Breast epithelium (tissue), 4 donors: ENCODE results near the gene TOR1AIP1. TPM values are rescaled to one million over a fixed set of nuclear protein-coding genes. Genes with fewer than 3 reads are reported as not detected.

Experiments used
- DNase-seq, 2 donors: peaks; one replicate each; pipeline ENCODE4 v3.0.0-alpha.2; 2019; ENCODE audit warnings: low spot score in 2 of 2
- H3K27ac ChIP-seq, 2 donors: fragments of 200-600 bp; sonication (generic) in 1 of 2; one replicate each; pipeline ENCODE4 v1.5.1; 2016 to 2019; ENCODE audit warnings: mild to moderate bottlenecking in 1 of 2
- H3K27me3 ChIP-seq, 2 donors: fragments of 200-600 bp; sonication (generic) in 1 of 2; one replicate each; pipeline versions ENCODE4 v1.5.1 to v1.6.0; 2017 to 2019; ENCODE audit warnings: control low read depth in 1 of 2, mild to moderate bottlenecking in 1 of 2
- H3K36me3 ChIP-seq: fragments of 200-600 bp; one replicate; pipeline ENCODE4 v1.5.1; 2019
- H3K4me1 ChIP-seq, 2 donors: fragments of 200-600 bp; sonication (generic); one replicate each; pipeline ENCODE4 v1.5.1; 2016 to 2019; ENCODE audit warnings: control low read depth in 1 of 2
- H3K4me3 ChIP-seq, 3 donors: fragments of 200-600 bp; sonication (generic); 1 replicate in 2 of 3; 2 replicates in 1 of 3; pipeline ENCODE4 v1.5.1; 2016 to 2019; ENCODE audit warnings: mild to moderate bottlenecking in 3 of 3, moderate library complexity in 2 of 3
- H3K9me3 ChIP-seq, 2 donors: fragments of 200-600 bp; sonication (generic) in 1 of 2; one replicate each; pipeline ENCODE4 v1.5.1; 2016 to 2019; ENCODE audit warnings: control low read depth in 1 of 2
- POLR2A ChIP-seq: fragments of 450-650 bp; IDR thresholded peaks from one replicate; pipeline ENCODE4 v1.6.1; 2016; ENCODE audit warnings: antibody characterized with exemption, mild to moderate bottlenecking, moderate library complexity
- POLR2AphosphoS5 ChIP-seq, 3 donors: sonication (generic); formaldehyde crosslinking; IDR thresholded peaks; one replicate each; pipeline ENCODE4 v1.6.1; 2017; ENCODE audit warnings: antibody characterized with exemption in 3 of 3
- intact Hi-C: fragments of 100-400 bp; cut with DNase I; formaldehyde crosslinking; loops from one replicate; pipeline ENCODE4 v1.15.1; 2023; ENCODE audit warnings: low total_unique reads
- total RNA-seq, 3 donors: library from RNA; depleted of rRNA; stranded (reverse); fragments of >200 nt; gene quantifications; one replicate each; pipeline ENCODE4 v1.1.0, GENCODE V29; 2016
- TF ChIP-seq, protein P1 (sequence below), 3 donors: fragments of 450-650 bp; IDR thresholded peaks; one replicate each; pipeline ENCODE4 v1.5.1; 2016 to 2017; ENCODE audit warnings: antibody characterized with exemption in 3 of 3, mild to moderate bottlenecking in 3 of 3, moderate library complexity in 3 of 3

Gene TOR1AIP1
- total RNA-seq, 3 donors from 2014 or later, result 55.7 to 112 (median 90.9) TPM

DNA sequence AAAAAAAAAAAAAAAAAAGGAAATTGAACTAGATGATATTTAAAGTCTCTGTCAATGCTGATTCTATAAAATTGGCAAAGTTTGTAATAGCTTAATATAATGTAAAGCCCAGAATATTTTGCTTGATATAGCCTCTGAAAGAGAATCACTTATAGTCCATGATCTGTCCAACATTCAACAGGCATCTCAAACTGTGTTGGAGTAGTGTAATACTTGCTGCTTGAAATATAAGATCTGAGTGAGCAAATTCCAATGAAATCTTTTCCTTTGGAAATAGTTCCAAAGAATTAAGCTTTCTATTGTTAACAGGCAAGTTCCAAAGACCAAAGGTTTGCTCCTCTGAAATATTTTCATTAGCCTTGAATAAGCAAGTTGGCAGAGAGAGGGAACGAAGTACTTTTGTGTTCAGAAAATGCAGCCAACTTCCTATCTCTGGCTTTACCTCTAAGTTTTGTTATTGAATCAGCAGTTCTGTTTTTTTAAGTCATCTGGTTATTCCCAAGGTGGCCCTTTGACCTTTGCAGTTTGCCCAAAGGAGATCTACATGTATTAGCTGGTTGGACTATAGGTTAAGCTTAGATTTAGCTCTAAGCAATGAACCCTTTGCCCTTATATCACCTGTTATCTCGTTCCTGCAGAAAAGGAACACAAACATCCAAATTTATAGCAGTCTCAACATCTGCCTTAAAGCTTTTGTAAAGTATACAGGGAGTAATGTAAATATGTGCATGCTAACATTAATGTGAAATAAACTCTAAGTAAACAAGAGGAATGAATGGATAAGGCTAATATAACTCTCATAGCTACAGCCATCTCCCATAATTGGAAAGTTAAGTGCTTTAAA lies 48.1 kb downstream of the TOR1AIP1 start:
- Histone ChIP-seq H3K9me3 (no peaks in the 10 kb centered on the region), H3K27me3 (no peaks in the 10 kb centered on the region), H3K36me3 (no peaks in the 10 kb centered on the region), H3K27ac (no peak overlapping the region), H3K4me1 (no peaks in the 10 kb centered on the region), H3K4me3 (no peak overlapping the region)
- DNase-seq, result no peak
- intact Hi-C loops, result no loop called here
- TF ChIP-seq POLR2AphosphoS5 (IDR thresholded peaks at IDR 0.05), result no peak
- TF ChIP-seq, protein P1, sequence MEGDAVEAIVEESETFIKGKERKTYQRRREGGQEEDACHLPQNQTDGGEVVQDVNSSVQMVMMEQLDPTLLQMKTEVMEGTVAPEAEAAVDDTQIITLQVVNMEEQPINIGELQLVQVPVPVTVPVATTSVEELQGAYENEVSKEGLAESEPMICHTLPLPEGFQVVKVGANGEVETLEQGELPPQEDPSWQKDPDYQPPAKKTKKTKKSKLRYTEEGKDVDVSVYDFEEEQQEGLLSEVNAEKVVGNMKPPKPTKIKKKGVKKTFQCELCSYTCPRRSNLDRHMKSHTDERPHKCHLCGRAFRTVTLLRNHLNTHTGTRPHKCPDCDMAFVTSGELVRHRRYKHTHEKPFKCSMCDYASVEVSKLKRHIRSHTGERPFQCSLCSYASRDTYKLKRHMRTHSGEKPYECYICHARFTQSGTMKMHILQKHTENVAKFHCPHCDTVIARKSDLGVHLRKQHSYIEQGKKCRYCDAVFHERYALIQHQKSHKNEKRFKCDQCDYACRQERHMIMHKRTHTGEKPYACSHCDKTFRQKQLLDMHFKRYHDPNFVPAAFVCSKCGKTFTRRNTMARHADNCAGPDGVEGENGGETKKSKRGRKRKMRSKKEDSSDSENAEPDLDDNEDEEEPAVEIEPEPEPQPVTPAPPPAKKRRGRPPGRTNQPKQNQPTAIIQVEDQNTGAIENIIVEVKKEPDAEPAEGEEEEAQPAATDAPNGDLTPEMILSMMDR (IDR thresholded peaks at IDR 0.05), result no peak
- TF ChIP-seq POLR2A, result no peak

DNA sequence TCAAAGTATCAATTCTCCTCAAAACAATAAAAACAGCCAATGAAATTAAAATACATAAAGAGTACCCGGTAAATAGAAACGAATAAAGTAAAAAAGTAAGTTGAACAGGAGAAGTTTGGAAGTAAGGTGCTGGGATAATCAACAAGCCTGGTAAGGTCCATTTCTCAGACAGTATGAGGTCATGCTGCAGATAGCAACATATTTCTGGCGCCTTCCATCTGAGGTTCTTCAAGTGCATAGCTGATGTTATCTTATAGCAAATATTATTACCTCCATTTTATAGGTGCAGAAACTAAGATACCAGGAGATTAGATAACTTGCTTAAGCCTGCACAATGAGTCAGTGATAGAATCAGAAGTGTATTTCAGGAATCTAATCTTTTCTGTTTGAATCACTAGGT lies 48.8 kb downstream of the TOR1AIP1 start:
- Histone ChIP-seq H3K36me3 (no peaks in the 10 kb centered on the region), H3K4me3 (no peak overlapping the region), H3K27ac (no peak overlapping the region), H3K4me1 (no peaks in the 10 kb centered on the region), H3K27me3 (no peaks in the 10 kb centered on the region), H3K9me3 (no peaks in the 10 kb centered on the region)
- DNase-seq, result no peak
- intact Hi-C loops, result no loop called here
- TF ChIP-seq POLR2AphosphoS5 (IDR thresholded peaks at IDR 0.05), result no peak
- TF ChIP-seq, protein P1 (IDR thresholded peaks at IDR 0.05), result no peak
- TF ChIP-seq POLR2A, result no peak

DNA sequence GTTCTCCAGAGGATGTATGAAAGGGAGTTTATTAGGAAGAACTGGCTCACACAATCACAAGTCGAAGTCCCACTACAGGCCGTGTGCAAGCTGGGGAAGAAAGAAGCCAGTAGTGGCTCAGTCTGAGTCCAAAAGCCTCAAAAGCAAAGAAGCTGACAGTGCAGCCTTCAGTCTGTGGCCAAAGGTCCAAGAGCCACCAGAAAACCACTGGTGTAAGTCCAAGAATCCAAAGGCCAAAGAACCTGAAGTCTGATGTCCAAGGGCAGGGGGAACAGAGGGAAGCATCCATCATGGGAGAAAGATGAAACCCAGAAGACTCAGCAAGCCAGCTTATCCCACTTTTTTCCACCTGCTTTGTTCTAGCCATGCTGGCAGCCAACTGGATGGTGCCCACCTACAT lies 51.1 kb downstream of the TOR1AIP1 start:
- Histone ChIP-seq H3K27me3 (no peaks in the 10 kb centered on the region), H3K36me3 (no peaks in the 10 kb centered on the region), H3K9me3 (no peaks in the 10 kb centered on the region), H3K4me3 (no peak overlapping the region), H3K4me1 (no peaks in the 10 kb centered on the region), H3K27ac (no peak overlapping the region)
- TF ChIP-seq, protein P1 (IDR thresholded peaks at IDR 0.05), result no peak
- TF ChIP-seq POLR2AphosphoS5 (IDR thresholded peaks at IDR 0.05) (no peak), POLR2A (no peak)
- intact Hi-C loops, result no loop called here
- DNase-seq, result no peak

DNA sequence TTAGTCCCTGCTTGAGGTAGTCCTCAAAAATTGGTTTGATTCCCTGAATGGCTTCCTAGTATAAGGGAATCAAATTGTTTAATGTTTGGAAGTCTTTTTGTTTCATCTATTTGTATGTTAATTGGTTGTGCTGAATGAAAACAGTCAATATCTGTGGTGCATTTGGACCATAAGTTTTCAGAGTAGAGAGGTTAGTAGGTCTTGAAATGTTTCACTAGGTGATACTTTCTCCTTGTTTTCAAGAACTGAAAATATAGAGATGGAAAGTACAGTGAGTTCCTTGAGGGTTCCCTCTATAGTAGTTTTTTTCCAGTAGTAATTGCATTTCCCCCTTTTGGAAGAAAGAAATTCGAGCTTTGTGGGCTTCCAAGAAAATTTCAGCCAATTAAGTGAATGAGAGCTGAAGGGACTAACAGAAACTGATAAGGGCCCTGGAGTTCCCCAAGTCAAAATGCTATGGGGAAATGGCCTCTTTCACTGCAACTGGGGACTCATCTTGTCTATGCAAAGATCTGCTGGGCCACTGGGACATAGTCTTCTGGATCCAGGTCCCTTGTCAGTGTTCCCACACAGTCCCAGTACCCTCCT lies 53.9 kb downstream of the TOR1AIP1 start:
- Histone ChIP-seq H3K27ac (no peak overlapping the region), H3K36me3 (no peaks in the 10 kb centered on the region)

More for the DNA sequence above, 53.9 kb downstream of the TOR1AIP1 start:
- no peak for DNase-seq
- Histone ChIP-seq H3K27me3 (no peaks in the 10 kb centered on the region), H3K9me3 (no peaks in the 10 kb centered on the region), H3K4me1 (no peaks in the 10 kb centered on the region), H3K4me3 (no peak overlapping the region)
- intact Hi-C loops, result no loop called here
- TF ChIP-seq POLR2A (no peak), POLR2AphosphoS5 (IDR thresholded peaks at IDR 0.05) (no peak)
- TF ChIP-seq, protein P1 (IDR thresholded peaks at IDR 0.05), result no peak
